Testis (tissue), 2 donors: Measurements from ENCODE around the gene ENDOV.

ENCODE experiments used
- CTCF ChIP-seq, 3 experiments: fragments of 450-650 bp in 2 of 3; fragments of 200-600 bp in 1 of 3; sonication (generic) in 1 of 3; IDR thresholded peaks; one replicate each; pipeline ENCODE4 v1.5.1; 2016 to 2019; ENCODE audit warnings: antibody characterized with exemption in 3 of 3, mild to moderate bottlenecking in 2 of 3, moderate library complexity in 1 of 3
- POLR2A ChIP-seq: fragments of 450-650 bp; IDR thresholded peaks from one replicate; pipeline ENCODE4 v1.6.1; 2017; ENCODE audit warnings: antibody characterized with exemption, mild to moderate bottlenecking, moderate library complexity

- TF ChIP-seq CTCF (IDR thresholded peaks at IDR 0.05), result no peak
- no peak for TF ChIP-seq POLR2A
These were observed 8.8 kb upstream of the ENDOV start for GRCh38 chr17:80406146-80406545.
